ENCODE data around the gene CATSPERZ.

The CATSPERZ gene

GRCh38 chr11:64289002-64289564 is 11.1 kb upstream of the CATSPERZ start:
- no peaks in the 10 kb centered on the region for H3K36me3 Mint-ChIP-seq
- H3K4me1 Mint-ChIP-seq (ENCODE audit: low read depth), result peaks cover 15% of the 10 kb centered on the region
- H3K27ac Mint-ChIP-seq, result no peak overlapping the region
- no peaks in the 10 kb centered on the region for H3K9me3 Mint-ChIP-seq (ENCODE audit: low read depth)
- H3K4me3 Mint-ChIP-seq, result no peak overlapping the region
- H3K27me3 Mint-ChIP-seq, result peaks cover 8% of the 10 kb centered on the region

- peak overlapping the region; percentile 54 for H3K27ac Mint-ChIP-seq
- peaks cover 15% of the 10 kb centered on the region for H3K27me3 Mint-ChIP-seq
- H3K9me3 Mint-ChIP-seq (ENCODE audit: low read depth), result no peaks in the 10 kb centered on the region
- no peaks in the 10 kb centered on the region for H3K36me3 Mint-ChIP-seq
- H3K4me3 Mint-ChIP-seq, result peak overlapping the region; percentile 82
- H3K4me1 Mint-ChIP-seq (ENCODE audit: low read depth), result peaks cover 15% of the 10 kb centered on the region
Measured at GRCh38 chr11:64290352-64291261, 9.6 kb upstream of the CATSPERZ start.

DNA sequence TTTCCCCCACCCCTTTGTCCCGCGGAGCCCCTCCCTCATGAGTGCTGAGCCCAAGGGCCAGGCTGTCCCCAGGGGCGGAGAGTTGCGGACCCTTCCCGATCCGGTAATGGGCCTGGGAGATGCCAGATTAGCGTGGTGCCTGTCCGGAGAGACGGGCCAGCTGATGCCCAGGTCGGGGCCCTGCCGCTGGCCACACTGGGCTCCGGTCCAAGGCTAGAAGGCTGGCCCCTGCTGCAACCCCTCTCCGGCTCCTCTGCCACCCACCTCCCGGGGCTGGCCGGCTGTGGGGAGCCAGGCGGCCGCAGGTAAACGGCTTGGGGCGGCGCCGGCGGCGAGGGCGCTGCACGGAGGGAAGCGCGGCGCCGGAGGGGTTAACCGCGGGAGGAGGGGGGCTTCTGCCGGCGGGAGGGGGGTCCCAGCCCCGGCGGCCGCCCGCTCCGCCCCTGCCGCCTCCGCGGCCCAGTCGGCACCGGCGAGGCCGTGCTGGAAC is 8.9 kb upstream of the CATSPERZ start, which contains the start of gene KCNK4:
Gene KCNK4 (plus strand): TSS at position 41 of the 490 bp plus-strand sequence. CDS start 1,717 bp downstream, outside the sequence.
- Mint-ChIP-seq H3K9me3 (ENCODE audit: low read depth) (no peaks in the 10 kb centered on the region), H3K36me3 (no peaks in the 10 kb centered on the region), H3K4me1 (ENCODE audit: low read depth) (peaks cover 13% of the 10 kb centered on the region), H3K27ac (peak within 1 kb of the TSS; percentile 54), H3K27me3 (peaks cover 20% of the 10 kb centered on the region), H3K4me3 (peak within 1 kb of the TSS; percentile 82)

DNA sequence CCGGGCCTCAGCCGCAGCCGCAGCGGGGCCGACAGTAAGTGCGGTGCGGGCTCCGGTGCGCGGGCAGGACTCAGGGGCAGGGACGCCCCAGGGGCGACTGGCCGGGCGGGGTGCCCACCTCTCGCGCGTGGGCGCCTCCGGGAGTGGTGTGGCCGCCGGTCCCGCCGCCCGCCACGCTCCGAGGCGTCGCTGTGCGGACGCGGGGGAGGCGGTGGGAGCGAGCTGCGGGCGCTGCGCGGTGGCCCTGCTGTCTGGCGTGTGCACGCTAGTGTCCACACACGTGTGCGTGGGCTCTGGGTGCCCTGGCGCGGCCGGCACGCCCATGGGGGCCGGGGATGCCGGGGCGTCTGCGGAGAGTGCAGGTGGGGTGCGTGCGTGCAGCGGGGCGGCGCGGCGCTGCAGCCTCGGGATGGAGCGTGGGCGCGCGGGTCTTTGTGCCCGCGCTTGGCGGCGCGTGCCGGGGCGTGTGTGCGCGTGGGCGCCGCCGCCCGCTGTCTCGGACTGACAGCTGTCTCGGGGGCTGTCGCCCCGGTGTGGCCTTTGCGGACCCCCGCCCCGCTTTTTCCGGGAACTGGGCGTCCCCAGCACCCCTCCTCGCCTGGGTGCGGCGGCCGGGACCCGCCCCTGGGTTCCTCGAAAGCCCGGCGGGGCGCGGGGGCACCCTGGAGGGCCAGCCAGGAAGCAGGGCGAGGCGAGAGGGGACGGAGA is 8.3 kb upstream of the CATSPERZ start:
- H3K27me3 Mint-ChIP-seq, result peaks cover 22% of the 10 kb centered on the region
- H3K4me1 Mint-ChIP-seq (ENCODE audit: low read depth), result peaks cover 7% of the 10 kb centered on the region
- no peak overlapping the region for H3K4me3 Mint-ChIP-seq
- H3K9me3 Mint-ChIP-seq (ENCODE audit: low read depth), result no peaks in the 10 kb centered on the region
- H3K27ac Mint-ChIP-seq, result no peak overlapping the region
- no peaks in the 10 kb centered on the region for H3K36me3 Mint-ChIP-seq

DNA sequence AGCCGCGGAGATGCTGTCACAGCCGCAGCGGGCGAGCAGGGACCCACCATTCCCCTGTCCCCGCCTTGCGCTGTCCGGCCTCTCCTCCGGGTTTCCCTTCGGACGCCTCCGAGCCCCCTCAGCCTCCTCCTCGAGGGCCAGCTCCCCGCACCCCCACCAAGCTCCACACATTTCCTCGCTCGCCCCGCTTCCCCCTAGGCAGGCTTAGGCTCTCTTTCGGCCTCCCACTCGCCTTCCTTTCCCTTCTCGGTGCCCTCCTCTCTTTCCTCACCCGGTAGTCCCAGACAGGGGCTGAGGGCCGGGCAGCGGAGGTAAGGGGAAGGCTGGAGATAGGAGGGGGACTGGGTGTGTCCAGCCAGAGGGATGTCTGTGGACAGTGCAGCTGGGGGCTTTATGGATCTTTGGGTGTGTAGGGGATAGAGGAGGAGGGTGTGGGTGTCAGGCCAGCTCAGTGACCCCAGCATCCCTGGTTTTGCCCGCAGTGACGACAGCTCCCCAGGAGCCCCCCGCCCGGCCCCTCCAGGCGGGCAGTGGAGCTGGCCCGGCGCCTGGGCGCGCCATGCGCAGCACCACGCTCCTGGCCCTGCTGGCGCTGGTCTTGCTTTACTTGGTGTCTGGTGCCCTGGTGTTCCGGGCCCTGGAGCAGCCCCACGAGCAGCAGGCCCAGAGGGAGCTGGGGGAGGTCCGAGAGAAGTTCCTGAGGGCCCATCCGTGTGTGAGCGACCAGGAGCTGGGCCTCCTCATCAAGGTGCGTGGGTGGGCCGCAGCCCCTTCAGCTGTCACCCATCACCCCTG is 7.5 kb upstream of the CATSPERZ start:
- H3K27ac Mint-ChIP-seq, result no peak overlapping the region
- H3K4me3 Mint-ChIP-seq, result peak overlapping the region; percentile 40
- H3K9me3 Mint-ChIP-seq (ENCODE audit: low read depth), result no peaks in the 10 kb centered on the region
- no peaks in the 10 kb centered on the region for H3K36me3 Mint-ChIP-seq
- H3K4me1 Mint-ChIP-seq (ENCODE audit: low read depth), result peaks cover 9% of the 10 kb centered on the region
- H3K27me3 Mint-ChIP-seq, result peaks cover 27% of the 10 kb centered on the region

GRCh38 chr11:64294774-64295173 is 5.4 kb upstream of the CATSPERZ start:
- no peaks in the 10 kb centered on the region for H3K36me3 Mint-ChIP-seq

GRCh38 chr11:64295760-64296159 is 4.4 kb upstream of the CATSPERZ start:
- no peak overlapping the region for H3K4me3 Mint-ChIP-seq
- peaks cover 34% of the 10 kb centered on the region for H3K27me3 Mint-ChIP-seq
- H3K36me3 Mint-ChIP-seq, result no peaks in the 10 kb centered on the region
- H3K4me1 Mint-ChIP-seq (ENCODE audit: low read depth), result peaks cover 18% of the 10 kb centered on the region
- H3K27ac Mint-ChIP-seq, result no peak overlapping the region
- H3K9me3 Mint-ChIP-seq (ENCODE audit: low read depth), result no peaks in the 10 kb centered on the region

More at GRCh38 chr11:64294774-64295173, 5.4 kb upstream of the CATSPERZ start:
- Mint-ChIP-seq H3K27me3 (peaks cover 35% of the 10 kb centered on the region), H3K4me1 (ENCODE audit: low read depth) (peaks cover 15% of the 10 kb centered on the region), H3K4me3 (no peak overlapping the region), H3K9me3 (ENCODE audit: low read depth) (no peaks in the 10 kb centered on the region), H3K27ac (no peak overlapping the region)

DNA sequence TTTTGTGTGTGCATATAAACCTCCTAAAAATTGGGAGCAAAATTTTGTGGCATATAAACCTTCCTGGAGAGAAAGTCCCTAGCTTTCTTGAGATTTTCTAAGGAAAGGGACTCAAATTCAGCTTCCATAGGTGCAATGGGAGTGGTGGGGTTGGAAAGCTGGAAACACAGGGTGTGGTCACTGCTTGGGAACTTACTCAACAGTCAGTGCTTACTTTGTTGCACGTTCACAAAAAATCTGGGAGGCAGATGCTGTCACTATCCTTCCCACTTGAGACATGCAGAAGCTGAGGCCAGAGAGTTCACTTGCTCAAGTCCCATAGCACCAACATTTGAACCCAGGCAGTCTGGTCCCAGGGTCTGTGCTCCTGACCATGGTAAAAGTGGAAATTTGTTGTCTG is 3.9 kb upstream of the CATSPERZ start:
- peaks cover 33% of the 10 kb centered on the region for H3K27me3 Mint-ChIP-seq
- H3K36me3 Mint-ChIP-seq, result no peaks in the 10 kb centered on the region
- H3K4me1 Mint-ChIP-seq (ENCODE audit: low read depth), result peaks cover 20% of the 10 kb centered on the region
- H3K4me3 Mint-ChIP-seq, result no peak overlapping the region
- no peak overlapping the region for H3K27ac Mint-ChIP-seq
- H3K9me3 Mint-ChIP-seq (ENCODE audit: low read depth), result no peaks in the 10 kb centered on the region

- Mint-ChIP-seq H3K27ac (no peak overlapping the region), H3K4me1 (ENCODE audit: low read depth) (peaks cover 22% of the 10 kb centered on the region), H3K9me3 (ENCODE audit: low read depth) (no peaks in the 10 kb centered on the region), H3K4me3 (no peak overlapping the region), H3K27me3 (peaks cover 33% of the 10 kb centered on the region), H3K36me3 (no peaks in the 10 kb centered on the region)
Measured at GRCh38 chr11:64296830-64297698, 3.1 kb upstream of the CATSPERZ start.

GRCh38 chr11:64297699-64298358 is 2.3 kb upstream of the CATSPERZ start:
- Mint-ChIP-seq H3K4me1 (ENCODE audit: low read depth) (peaks cover 20% of the 10 kb centered on the region), H3K9me3 (ENCODE audit: low read depth) (no peaks in the 10 kb centered on the region), H3K27me3 (peaks cover 33% of the 10 kb centered on the region), H3K27ac (no peak overlapping the region), H3K4me3 (no peak overlapping the region), H3K36me3 (no peaks in the 10 kb centered on the region)

- no peaks in the 10 kb centered on the region for H3K36me3 Mint-ChIP-seq
- H3K4me3 Mint-ChIP-seq, result peak overlapping the region; percentile 72
- peaks cover 30% of the 10 kb centered on the region for H3K27me3 Mint-ChIP-seq
Measured at GRCh38 chr11:64298966-64299846, 952 bp upstream of the CATSPERZ start.

DNA sequence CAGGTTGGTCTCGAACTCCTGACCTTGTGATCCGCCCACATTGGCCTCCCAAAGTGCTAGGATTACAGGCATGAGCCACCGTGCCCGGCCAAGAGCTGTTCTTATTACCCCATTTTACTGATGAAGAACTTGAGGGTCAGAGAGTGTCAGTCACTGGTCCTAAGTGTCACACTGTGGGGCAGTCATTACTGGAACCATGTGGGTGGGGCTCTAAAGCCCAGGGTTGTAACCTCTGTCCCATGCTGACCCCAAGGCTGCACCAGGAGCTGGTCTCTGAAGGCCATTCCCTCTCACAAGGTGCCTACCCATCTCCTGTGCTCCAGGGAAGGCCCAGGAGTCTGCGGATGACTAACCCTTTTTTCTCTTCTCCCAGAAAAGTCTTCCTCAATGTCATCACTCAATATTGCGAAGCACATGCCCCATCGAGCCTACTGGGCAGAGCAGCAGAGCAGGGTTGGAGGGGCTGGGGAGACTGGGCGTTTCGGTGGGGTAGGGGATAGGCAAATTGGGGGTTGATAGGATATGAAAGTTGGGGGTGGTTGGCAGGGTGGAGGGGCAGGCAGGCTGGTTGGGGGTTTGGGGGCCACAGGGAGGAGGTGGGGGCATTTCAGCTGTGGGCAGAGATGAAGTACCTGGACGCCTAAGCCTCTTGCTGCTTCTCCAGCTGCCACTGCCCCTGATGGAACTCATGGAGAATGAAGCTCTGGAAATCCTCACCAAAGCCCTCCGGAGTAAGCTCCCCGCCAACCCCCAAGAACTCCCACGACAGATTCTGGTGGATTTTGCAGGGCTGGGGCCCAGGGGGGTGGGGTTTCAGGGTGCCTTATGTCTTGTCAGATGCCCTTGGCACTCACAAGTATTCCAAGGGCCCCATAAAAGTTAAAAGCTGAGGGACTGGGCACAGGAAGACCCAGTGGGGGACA is 3.2 kb downstream of the CATSPERZ start:
- Mint-ChIP-seq H3K36me3 (peaks cover 2% of the 10 kb centered on the region), H3K27ac (no peak overlapping the region), H3K4me1 (ENCODE audit: low read depth) (peaks cover 37% of the 10 kb centered on the region), H3K9me3 (ENCODE audit: low read depth) (no peaks in the 10 kb centered on the region), H3K27me3 (peaks cover 5% of the 10 kb centered on the region), H3K4me3 (peak overlapping the region; percentile 90)

More at GRCh38 chr11:64298966-64299846, 952 bp upstream of the CATSPERZ start:
- Mint-ChIP-seq H3K27ac (no peak overlapping the region), H3K4me1 (ENCODE audit: low read depth) (peaks cover 25% of the 10 kb centered on the region), H3K9me3 (ENCODE audit: low read depth) (no peaks in the 10 kb centered on the region)

All from activated naive CD8-positive, alpha-beta T cell (primary cell).